Common myeloid progenitor, CD34-positive (primary cell): Measurements from ENCODE around the gene COMMD10.
A peak's percentile ranks its signal among the peaks of the same experiment; 100 is the strongest.

Source experiments
- CTCF ChIA-PET: fragments of 350-600 bp; sonication (Branson Sonifier 250); formaldehyde crosslinking; loops from one replicate; lab custom pipeline; 2021; ENCODE audit warnings: antibody characterized with exemption; lab: Charles Lee
- POLR2A ChIA-PET: fragments of 350-600 bp; sonication (Branson Sonifier 250); formaldehyde crosslinking; loops from one replicate; lab custom pipeline; 2021; ENCODE audit warnings: antibody characterized with exemption; lab: Charles Lee
- DNase-seq, 3 donors: peaks; one replicate each; pipeline versions ENCODE4 v3.0.0 to v3.0.0-alpha.2; 2013
- H3K27ac ChIP-seq, 2 experiments: 1 replicate in 1 of 2; 2 replicates in 1 of 2; pipeline ENCODE4 v1.7.0; 2013; ENCODE audit warnings: inconsistent platforms in 2 of 2, low read length in 2 of 2, mild to moderate bottlenecking in 2 of 2, low read depth in 1 of 2, moderate library complexity in 1 of 2; ENCODE audit not compliant: severe bottlenecking in 2 of 2, insufficient read depth in 1 of 2, poor library complexity in 1 of 2
- H3K27me3 ChIP-seq, 5 experiments: replicated peaks in 2 of 5; 1 replicate in 3 of 5; 2 replicates in 2 of 5; pipeline versions ENCODE4 v1.6.1 to v1.7.0; 2013; ENCODE audit warnings: low read length in 4 of 5, mild to moderate bottlenecking in 2 of 5, moderate library complexity in 2 of 5, inconsistent platforms in 1 of 5; ENCODE audit not compliant: insufficient read depth in 5 of 5, control insufficient read depth in 4 of 5
- H3K36me3 ChIP-seq, 4 experiments: 1 replicate in 2 of 4; 2 replicates in 2 of 4; pipeline versions ENCODE4 v1.6.1 to v1.7.0; 2013; ENCODE audit warnings: low read length in 3 of 4, control low read depth in 1 of 4, mild to moderate bottlenecking in 1 of 4; ENCODE audit not compliant: control insufficient read depth in 4 of 4, insufficient read depth in 4 of 4
- H3K4me1 ChIP-seq, 4 experiments: 1 replicate in 3 of 4; 2 replicates in 1 of 4; pipeline versions ENCODE4 v1.6.1 to v1.7.1; 2013; ENCODE audit warnings: low read length in 3 of 4, mild to moderate bottlenecking in 3 of 4, control low read depth in 1 of 4, inconsistent platforms in 1 of 4, moderate library complexity in 1 of 4; ENCODE audit not compliant: control insufficient read depth in 4 of 4, insufficient read depth in 4 of 4; ENCODE audit errors: control extremely low read depth in 1 of 4
- H3K4me3 ChIP-seq, 7 experiments: 1 replicate in 4 of 7; 2 replicates in 3 of 7; pipeline versions ENCODE4 v1.5.1 to v1.7.0; 2013; ENCODE audit warnings: mild to moderate bottlenecking in 7 of 7, low read length in 6 of 7, moderate library complexity in 6 of 7, inconsistent platforms in 2 of 7, low read depth in 2 of 7, control low read depth in 1 of 7; ENCODE audit not compliant: insufficient read depth in 4 of 7, control insufficient read depth in 1 of 7; ENCODE audit errors: extremely low read depth in 1 of 7
- H3K9me3 ChIP-seq, 5 experiments: 1 replicate in 4 of 5; 2 replicates in 1 of 5; pipeline versions ENCODE4 v1.6.1 to v1.7.1; 2013; ENCODE audit warnings: low read length in 4 of 5, mild to moderate bottlenecking in 2 of 5, inconsistent platforms in 1 of 5, low read depth in 1 of 5, moderate library complexity in 1 of 5; ENCODE audit not compliant: control insufficient read depth in 4 of 5, insufficient read depth in 2 of 5; ENCODE audit errors: control extremely low read depth in 1 of 5
- WGBS: methylation state at CpG from one replicate; pipeline ENCODE4 v1.1.5; 2013; ENCODE audit not compliant: insufficient coverage; 5-methylcytosine and 5-hydroxymethylcytosine counted together

Gene COMMD10

GRCh38 chr5:116174111-116174510 is 89.3 kb downstream of the COMMD10 start:
- Histone ChIP-seq H3K4me1 (no peaks in the 10 kb centered on the region), H3K4me3 (no peak overlapping the region), H3K9me3 (peaks cover 0 to 13% (median 0%) of the 10 kb centered on the region in 5 experiments), H3K27ac (no peak overlapping the region), H3K36me3 (peaks cover 0 to 10% (median 3%) of the 10 kb centered on the region in 4 experiments), H3K27me3 (no peaks in the 10 kb centered on the region)
- CTCF ChIA-PET: no interaction called here
- WGBS: 100% methylated on average over 1 of the region's 1 CpG
- POLR2A ChIA-PET: no interaction called here
- no peak for DNase-seq

GRCh38 chr5:116176121-116176520 is 91.3 kb downstream of the COMMD10 start:
- POLR2A ChIA-PET: no interaction called here
- Histone ChIP-seq H3K9me3 (peaks cover 0 to 10% (median 0%) of the 10 kb centered on the region in 5 experiments), H3K4me1 (no peaks in the 10 kb centered on the region), H3K27me3 (no peaks in the 10 kb centered on the region), H3K27ac (no peak overlapping the region), H3K4me3 (no peak overlapping the region), H3K36me3 (peaks cover 0 to 10% (median 3%) of the 10 kb centered on the region in 4 experiments)
- DNase-seq: no peak
- CTCF ChIA-PET: no interaction called here
- WGBS: 97% methylated on average over 5 of the region's 6 CpGs

GRCh38 chr5:116178925-116179324 is 94.1 kb downstream of the COMMD10 start:
- H3K9me3 ChIP-seq: peaks cover 0 to 5% (median 0%) of the 10 kb centered on the region in 5 experiments
- DNase-seq: no peak
- WGBS: 100% methylated on average over 1 of the region's 4 CpGs
- ChIA-PET CTCF (interaction anchor here (0.6 kb wide), 1 partner anchor 487 kb away, joined by 3 read pairs; no protein-coding TSS in a partner anchor), POLR2A (no interaction called here)
- H3K4me3 ChIP-seq: no peak overlapping the region
- peaks cover 0 to 6% (median 3%) of the 10 kb centered on the region in 4 experiments for H3K36me3 ChIP-seq
- H3K4me1 ChIP-seq: no peaks in the 10 kb centered on the region
- H3K27me3 ChIP-seq: no peaks in the 10 kb centered on the region
- no peak overlapping the region for H3K27ac ChIP-seq

GRCh38 chr5:116209166-116209565 is 124.3 kb downstream of the COMMD10 start:
- H3K4me3 ChIP-seq: no peak overlapping the region
- no peak for DNase-seq
- H3K9me3 ChIP-seq: no peaks in the 10 kb centered on the region
- WGBS: 100% methylated on average over 1 of the region's 2 CpGs
- CTCF ChIA-PET: no interaction called here
- H3K27ac ChIP-seq: no peak overlapping the region
- POLR2A ChIA-PET: no interaction called here
- no peaks in the 10 kb centered on the region for H3K4me1 ChIP-seq
- H3K27me3 ChIP-seq: no peaks in the 10 kb centered on the region
- H3K36me3 ChIP-seq: no peaks in the 10 kb centered on the region

- ChIA-PET CTCF (no interaction called here), POLR2A (no interaction called here)
- Histone ChIP-seq H3K36me3 (no peaks in the 10 kb centered on the region), H3K9me3 (no peaks in the 10 kb centered on the region), H3K4me1 (no peaks in the 10 kb centered on the region), H3K27ac (no peak overlapping the region), H3K27me3 (no peaks in the 10 kb centered on the region), H3K4me3 (no peak overlapping the region)
- DNase-seq: no peak
These were observed 127.4 kb downstream of the COMMD10 start for GRCh38 chr5:116212225-116212624.

GRCh38 chr5:116216246-116216645 is 131.4 kb downstream of the COMMD10 start:
- Histone ChIP-seq H3K4me3 (no peak overlapping the region), H3K4me1 (no peaks in the 10 kb centered on the region), H3K36me3 (peaks cover 0 to 2% (median 0%) of the 10 kb centered on the region in 4 experiments), H3K27ac (no peak overlapping the region), H3K27me3 (no peaks in the 10 kb centered on the region), H3K9me3 (no peaks in the 10 kb centered on the region)
- 100% methylated on average over 2 of the region's 5 CpGs for WGBS
- POLR2A ChIA-PET: no interaction called here
- no peak for DNase-seq
- CTCF ChIA-PET: no interaction called here

GRCh38 chr5:116225281-116225922 is 140.6 kb downstream of the COMMD10 start:
- POLR2A ChIA-PET: no interaction called here
- DNase-seq: peak in 2 of 3 donors; percentile 1 to 3

More at GRCh38 chr5:116225281-116225922, 140.6 kb downstream of the COMMD10 start:
- Histone ChIP-seq H3K36me3 (peaks cover 0 to 6% (median 2%) of the 10 kb centered on the region in 4 experiments), H3K27me3 (no peaks in the 10 kb centered on the region), H3K9me3 (peaks cover 0 to 9% (median 2%) of the 10 kb centered on the region in 5 experiments), H3K4me3 (no peak overlapping the region), H3K27ac (no peak overlapping the region), H3K4me1 (no peaks in the 10 kb centered on the region)
- CTCF ChIA-PET: no interaction called here
